ENCODE results near the gene TMCC3.
A peak's percentile ranks its signal among the peaks of the same experiment; 100 is the strongest.

Gene TMCC3

GRCh38 chr12:94623161-94623920 lies 27.0 kb downstream of the TMCC3 start:
- TF ChIP-seq ZFX (IDR thresholded peaks at IDR 0.05; ENCODE audit: borderline replicate concordance) (no peak), CTCF (IDR thresholded peaks at IDR 0.05) (no peak)
- no peak overlapping the region for H3K27ac ChIP-seq

- no peak for TF ChIP-seq ZFX (IDR thresholded peaks at IDR 0.05; ENCODE audit: borderline replicate concordance)
- no peak for TF ChIP-seq CTCF (IDR thresholded peaks at IDR 0.05)
- no peak overlapping the region for H3K27ac ChIP-seq
Measured at GRCh38 chr12:94622475-94622874, 27.9 kb downstream of the TMCC3 start.

GRCh38 chr12:94621662-94622359 lies 28.5 kb downstream of the TMCC3 start:
- H3K27ac ChIP-seq, result peak overlapping the region; percentile 49
- TF ChIP-seq ZFX (IDR thresholded peaks at IDR 0.05; ENCODE audit: borderline replicate concordance) (no peak), CTCF (IDR thresholded peaks at IDR 0.05) (no peak)

GRCh38 chr12:94620621-94621020 lies 29.7 kb downstream of the TMCC3 start:
- TF ChIP-seq ZFX (IDR thresholded peaks at IDR 0.05; ENCODE audit: borderline replicate concordance), result no peak
- no peak for TF ChIP-seq CTCF (IDR thresholded peaks at IDR 0.05)
- H3K27ac ChIP-seq, result peak overlapping the region; percentile 49

- TF ChIP-seq CTCF (IDR thresholded peaks at IDR 0.05) (no peak), ZFX (IDR thresholded peaks at IDR 0.05; ENCODE audit: borderline replicate concordance) (no peak)
- no peak overlapping the region for H3K27ac ChIP-seq
Measured at GRCh38 chr12:94618995-94619695, 31.2 kb downstream of the TMCC3 start.

GRCh38 chr12:94617101-94617500 lies 33.3 kb downstream of the TMCC3 start:
- H3K27ac ChIP-seq, result no peak overlapping the region
- no peak for TF ChIP-seq ZFX (IDR thresholded peaks at IDR 0.05; ENCODE audit: borderline replicate concordance)
- TF ChIP-seq CTCF (IDR thresholded peaks at IDR 0.05), result no peak

Data from 22Rv1 (cell line).